SK-N-SH (cell line): ENCODE results near the gene ZFAND6. TPM values are rescaled to one million over a fixed set of nuclear protein-coding genes. Genes with fewer than 3 reads are reported as not detected.

Experiments
- CTCF ChIA-PET: fragments of 300-600, 350-600 bp; formaldehyde crosslinking; extraction: SDS; loops from one replicate; lab custom pipeline; 2021; lab: Yijun Ruan, JAX
- POLR2A ChIA-PET: fragments of 350-600 bp; sonication (Branson Sonifier 250); formaldehyde crosslinking; extraction: SDS; loops from one replicate; lab custom pipeline; 2020; ENCODE audit warnings: antibody characterized with exemption, inconsistent platforms; lab: Yijun Ruan, JAX
- DNase-seq: peaks from one replicate; pipeline ENCODE4 v3.0.0; 2012
- H2AFZ ChIP-seq: fragments of 200-600 bp; sonication (generic); 2 replicates; pipeline ENCODE4 v1.8.1; 2016; ENCODE audit warnings: antibody characterized with exemption, mild to moderate bottlenecking, low read depth
- H3F3A ChIP-seq: fragments of 200-600 bp; sonication (generic); replicated peaks from 2 replicates; pipeline ENCODE3; 2016; ENCODE audit warnings: antibody characterized with exemption, mild to moderate bottlenecking; ENCODE audit not compliant: insufficient read depth
- H3K27ac ChIP-seq, 2 experiments: fragments of 200-500 bp in 1 of 2; fragments of 200-600 bp in 1 of 2; sonication (Bioruptor generic) in 1 of 2; sonication (generic), shearing (Covaris generic) in 1 of 2; 2 replicates each; pipeline versions ENCODE4 v1.5.1 to v1.6.1; 2014 to 2016; ENCODE audit warnings: low read depth in 2 of 2, inconsistent platforms in 1 of 2, low read length in 1 of 2, mild to moderate bottlenecking in 1 of 2, mixed read lengths in 1 of 2
- H3K27me3 ChIP-seq: fragments of 200-600 bp; sonication (generic), shearing (Covaris generic); 2 replicates; pipeline ENCODE4 v1.6.1; 2016; ENCODE audit warnings: mixed run types; ENCODE audit not compliant: insufficient read depth
- H3K36me3 ChIP-seq, 2 experiments: fragments of 200-500 bp in 1 of 2; fragments of 200-600 bp in 1 of 2; sonication (Bioruptor generic) in 1 of 2; sonication (generic) in 1 of 2; replicated peaks in 1 of 2; 2 replicates each; pipeline versions ENCODE3 to v1.5.1; 2014 to 2016; ENCODE audit warnings: low read length in 1 of 2, mild to moderate bottlenecking in 1 of 2; ENCODE audit not compliant: insufficient read depth in 2 of 2, control insufficient read depth in 1 of 2
- H3K4me1 ChIP-seq, 2 experiments: fragments of 200-500 bp in 1 of 2; fragments of 200-600 bp in 1 of 2; sonication (Bioruptor generic) in 1 of 2; sonication (generic), shearing (Covaris generic) in 1 of 2; 2 replicates each; pipeline versions ENCODE4 v1.5.1 to v1.6.1; 2014 to 2016; ENCODE audit warnings: low read depth in 1 of 2, low read length in 1 of 2, mixed run types in 1 of 2; ENCODE audit not compliant: insufficient read depth in 2 of 2, control insufficient read depth in 1 of 2
- H3K4me2 ChIP-seq: fragments of 200-600 bp; sonication (generic), shearing (Covaris generic); 2 replicates; pipeline ENCODE4 v1.6.1; 2017; ENCODE audit warnings: mixed run types
- H3K4me3 ChIP-seq, 2 experiments: fragments of 200-500 bp in 1 of 2; fragments of 200-600 bp in 1 of 2; sonication (Bioruptor generic) in 1 of 2; sonication (generic), shearing (Covaris generic) in 1 of 2; 2 replicates each; pipeline versions ENCODE4 v1.5.1 to v1.8.1; 2014 to 2016; ENCODE audit warnings: low read depth in 2 of 2, inconsistent platforms in 1 of 2, low read length in 1 of 2, mild to moderate bottlenecking in 1 of 2, mixed read lengths in 1 of 2, moderate library complexity in 1 of 2
- H3K79me2 ChIP-seq: fragments of 200-600 bp; sonication (generic); 2 replicates; pipeline ENCODE4 v1.8.1; 2017; ENCODE audit warnings: mild to moderate bottlenecking; ENCODE audit not compliant: insufficient read depth
- H3K9ac ChIP-seq: fragments of 200-600 bp; sonication (generic); 2 replicates; pipeline ENCODE4 v1.6.1; 2017; ENCODE audit warnings: mixed run types
- H3K9me2 ChIP-seq: fragments of 200-600 bp; sonication (generic); 2 replicates; pipeline ENCODE4 v1.6.1; 2017; ENCODE audit warnings: mixed run types
- H3K9me3 ChIP-seq: fragments of 200-600 bp; sonication (generic); 2 replicates; pipeline ENCODE4 v1.6.1; 2017; ENCODE audit warnings: mixed run types, mild to moderate bottlenecking, moderate library complexity
- H4K20me1 ChIP-seq: fragments of 200-600 bp; sonication (generic); 2 replicates; pipeline ENCODE4 v1.6.1; 2017; ENCODE audit warnings: mild to moderate bottlenecking, mixed run types; ENCODE audit not compliant: insufficient read depth
- CHD2 ChIP-seq: fragments of 150-350 bp; IDR thresholded peaks from 2 replicates; pipeline ENCODE4 v1.6.1; 2018; ENCODE audit warnings: low read length; ENCODE audit not compliant: partially characterized antibody
- CTCF ChIP-seq: fragments of 200-600 bp; sonication (generic); IDR thresholded peaks from 2 replicates; pipeline ENCODE4 v1.6.1; 2017; ENCODE audit warnings: antibody characterized with exemption, mild to moderate bottlenecking, moderate library complexity
- EP300 ChIP-seq, 2 experiments: IDR thresholded peaks; 2 replicates each; pipeline versions ENCODE4 v1.4.0 to v1.6.1; 2012; ENCODE audit warnings: borderline replicate concordance in 1 of 2, low read depth in 1 of 2, low read length in 1 of 2
- FOSL2 ChIP-seq: IDR thresholded peaks from 2 replicates; pipeline ENCODE4 v1.4.0; 2012; ENCODE audit warnings: low read depth, mild to moderate bottlenecking, moderate library complexity, borderline replicate concordance
- FOXJ3 ChIP-seq: sonication (generic); formaldehyde crosslinking; IDR thresholded peaks from 2 replicates; pipeline ENCODE4 v1.5.1; 2020; ENCODE audit warnings: mild to moderate bottlenecking, missing genetic modification reagents
- FOXM1 ChIP-seq: IDR thresholded peaks from 2 replicates; pipeline ENCODE4 v1.4.0; 2012; ENCODE audit warnings: low read depth, mild to moderate bottlenecking
- GATA2 ChIP-seq: sonication (generic); formaldehyde crosslinking; IDR thresholded peaks from 2 replicates; pipeline ENCODE4 v1.5.0; 2020; ENCODE audit warnings: mild to moderate bottlenecking, missing genetic modification reagents
- JUND ChIP-seq: IDR thresholded peaks from 2 replicates; pipeline ENCODE4 v1.4.0; 2012
- MAX ChIP-seq: IDR thresholded peaks from 2 replicates; pipeline ENCODE4 v1.4.0; 2012; ENCODE audit warnings: low read depth
- MXI1 ChIP-seq: IDR thresholded peaks from 2 replicates; pipeline ENCODE4 v1.6.1; 2012; ENCODE audit warnings: mild to moderate bottlenecking, low read depth, low read length, improper control_type of control experiment
- NFIC ChIP-seq: IDR thresholded peaks from 2 replicates; pipeline ENCODE4 v1.4.0; 2012; ENCODE audit warnings: borderline replicate concordance
- PBX3 ChIP-seq: IDR thresholded peaks from 2 replicates; pipeline ENCODE4; 2012
- RAD21 ChIP-seq: IDR thresholded peaks from 2 replicates; pipeline ENCODE4 v1.6.1; 2012; ENCODE audit warnings: mild to moderate bottlenecking, low read length
- REST ChIP-seq: IDR thresholded peaks from 2 replicates; pipeline ENCODE4 v1.6.1; 2012; ENCODE audit warnings: mild to moderate bottlenecking, low read depth, low read length, moderate library complexity
- RFX5 ChIP-seq: IDR thresholded peaks from 2 replicates; pipeline ENCODE4 v1.6.1; 2012; ENCODE audit warnings: mild to moderate bottlenecking, improper control_type of control experiment, low read length
- RXRA ChIP-seq: IDR thresholded peaks from 2 replicates; pipeline ENCODE4 v1.4.0; 2012; ENCODE audit warnings: low read depth, mild to moderate bottlenecking, borderline replicate concordance
- USF2 ChIP-seq: fragments of 150-350 bp; IDR thresholded peaks from 2 replicates; pipeline ENCODE4 v1.6.1; 2017; ENCODE audit warnings: antibody characterized with exemption, low read length, low read depth, borderline replicate concordance
- ZBTB33 ChIP-seq: IDR thresholded peaks from 2 replicates; pipeline ENCODE4 v1.4.0; 2012; ENCODE audit warnings: low read depth, borderline replicate concordance
- WGBS: methylation state at CpG from one replicate; pipeline ENCODE4 v1.1.6; 2017; ENCODE audit warnings: low lambda C conversion rate; 5-methylcytosine and 5-hydroxymethylcytosine counted together
- polyA plus RNA-seq, 3 experiments: library from polyadenylated mRNA; depleted of rRNA; stranded (reverse); fragments of >200 nt; gene quantifications; 2 replicates each; pipeline ENCODE4 v1.2.3, GENCODE V29; 2012

The ZFAND6 gene
- polyA plus RNA-seq, 1 of the 3 experiments (the other 2 are of a cell fraction): 90.1 TPM

- DNase-seq: no peak
- no peaks in the 10 kb centered on the region for H3K9me2 ChIP-seq
- no peak overlapping the region for H3K4me3 ChIP-seq
- H3K9me3 ChIP-seq: no peaks in the 10 kb centered on the region
- no peak overlapping the region for H2AFZ ChIP-seq
- TF ChIP-seq FOXM1 (no peak), FOSL2 (no peak), CTCF (no peak), JUND (no peak), ZBTB33 (no peak), PBX3 (no peak), REST (no peak), MAX (no peak), GATA2 (CRISPR knock-in tag) (no peak), EP300 (IDR thresholded peaks at IDR 0.05; ENCODE audit: borderline replicate concordance in 1 of 2, low read depth in 1 of 2, low read length in 1 of 2) (no peak), NFIC (no peak), RFX5 (no peak), FOXJ3 (CRISPR knock-in tag) (no peak), USF2 (no peak), MXI1 (no peak), CHD2 (no peak), RXRA (no peak), RAD21 (no peak)
- TF ChIP-seq, all 33 proteins: peak for 0
- H3K79me2 ChIP-seq: no peaks in the 10 kb centered on the region
- H4K20me1 ChIP-seq: no peaks in the 10 kb centered on the region
- no peak overlapping the region for H3K9ac ChIP-seq
- 100% methylated on average over 1 of the region's 1 CpG for WGBS
- no peaks in the 10 kb centered on the region for H3K4me1 ChIP-seq
- no peak overlapping the region for H3K27ac ChIP-seq
- ChIA-PET CTCF (interaction anchor here (1.4 to 2.6 kb wide), 2 partner anchors 13 to 193 kb away, joined by 3 to 11 read pairs; no protein-coding TSS in a partner anchor), POLR2A (no interaction called here)
- H3F3A ChIP-seq: no peaks in the 10 kb centered on the region
- no peaks in the 10 kb centered on the region for H3K27me3 ChIP-seq
- H3K4me2 ChIP-seq: no peak overlapping the region
- peaks cover 18 to 44% of the 10 kb centered on the region in 2 experiments for H3K36me3 ChIP-seq
Observed at GRCh38 chr15:80186597-80186996, 127.1 kb downstream of the ZFAND6 start.
